ENCODE results near the gene CLEC9A. TPM values are rescaled to one million over a fixed set of nuclear protein-coding genes. Genes with fewer than 3 reads are reported as not detected.

The CLEC9A gene
- total and polyA plus RNA-seq, 2 experiments from 2014 or later = not detected

- TF ChIP-seq, protein P1, sequence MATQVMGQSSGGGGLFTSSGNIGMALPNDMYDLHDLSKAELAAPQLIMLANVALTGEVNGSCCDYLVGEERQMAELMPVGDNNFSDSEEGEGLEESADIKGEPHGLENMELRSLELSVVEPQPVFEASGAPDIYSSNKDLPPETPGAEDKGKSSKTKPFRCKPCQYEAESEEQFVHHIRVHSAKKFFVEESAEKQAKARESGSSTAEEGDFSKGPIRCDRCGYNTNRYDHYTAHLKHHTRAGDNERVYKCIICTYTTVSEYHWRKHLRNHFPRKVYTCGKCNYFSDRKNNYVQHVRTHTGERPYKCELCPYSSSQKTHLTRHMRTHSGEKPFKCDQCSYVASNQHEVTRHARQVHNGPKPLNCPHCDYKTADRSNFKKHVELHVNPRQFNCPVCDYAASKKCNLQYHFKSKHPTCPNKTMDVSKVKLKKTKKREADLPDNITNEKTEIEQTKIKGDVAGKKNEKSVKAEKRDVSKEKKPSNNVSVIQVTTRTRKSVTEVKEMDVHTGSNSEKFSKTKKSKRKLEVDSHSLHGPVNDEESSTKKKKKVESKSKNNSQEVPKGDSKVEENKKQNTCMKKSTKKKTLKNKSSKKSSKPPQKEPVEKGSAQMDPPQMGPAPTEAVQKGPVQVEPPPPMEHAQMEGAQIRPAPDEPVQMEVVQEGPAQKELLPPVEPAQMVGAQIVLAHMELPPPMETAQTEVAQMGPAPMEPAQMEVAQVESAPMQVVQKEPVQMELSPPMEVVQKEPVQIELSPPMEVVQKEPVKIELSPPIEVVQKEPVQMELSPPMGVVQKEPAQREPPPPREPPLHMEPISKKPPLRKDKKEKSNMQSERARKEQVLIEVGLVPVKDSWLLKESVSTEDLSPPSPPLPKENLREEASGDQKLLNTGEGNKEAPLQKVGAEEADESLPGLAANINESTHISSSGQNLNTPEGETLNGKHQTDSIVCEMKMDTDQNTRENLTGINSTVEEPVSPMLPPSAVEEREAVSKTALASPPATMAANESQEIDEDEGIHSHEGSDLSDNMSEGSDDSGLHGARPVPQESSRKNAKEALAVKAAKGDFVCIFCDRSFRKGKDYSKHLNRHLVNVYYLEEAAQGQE (IDR thresholded peaks at IDR 0.05; ENCODE audit: unreplicated experiment) = no peak
These were observed 39.5 kb downstream of the CLEC9A start (continued) for GRCh38 chr12:10069976-10070375.

GRCh38 chr12:10070380-10070779, 39.9 kb downstream of the CLEC9A start:
- H3K27ac ChIP-seq (ENCODE audit: low read depth) = no peak overlapping the region
- H3K4me2 ChIP-seq = no peak overlapping the region
- H3K27ac Mint-ChIP-seq = no peak overlapping the region
- no peak overlapping the region for H3K4me3 Mint-ChIP-seq
- H3F3A ChIP-seq (replicated peaks; ENCODE audit: low read depth) = no peaks in the 10 kb centered on the region
- peaks cover 8% of the 10 kb centered on the region for H3K4me1 Mint-ChIP-seq
- no peaks in the 10 kb centered on the region for H3K27me3 ChIP-seq (ENCODE audit: insufficient read depth)
- no peaks in the 10 kb centered on the region for H3K36me3 ChIP-seq (ENCODE audit: insufficient read depth)
- no peaks in the 10 kb centered on the region for H3K36me3 Mint-ChIP-seq (ENCODE audit: low read depth)
- H3K4me1 ChIP-seq (ENCODE audit: insufficient read depth) = 0 out of 2 replicates have a peak, but pooled peaks cover 8% of the 10 kb centered on the region
- no peaks in the 10 kb centered on the region for H3K79me2 ChIP-seq (replicated peaks; ENCODE audit: insufficient read depth)
- DNase-seq (ENCODE audit: low spot score) (no peak), ATAC-seq (no peak)
- H3K9me3 Mint-ChIP-seq = no peaks in the 10 kb centered on the region
- H3K4me3 ChIP-seq = no peak overlapping the region
- no peaks in the 10 kb centered on the region for H4K20me1 ChIP-seq (replicated peaks; ENCODE audit: insufficient read depth)
- H2AFZ ChIP-seq = no peak overlapping the region
- H3K27me3 Mint-ChIP-seq (ENCODE audit: insufficient read depth, low read depth, poor library complexity) = peaks cover 2% of the 10 kb centered on the region
- H3K9me2 ChIP-seq (ENCODE audit: insufficient read depth) = no peaks in the 10 kb centered on the region
- TF ChIP-seq ZNF462 (CRISPR knock-in tag; IDR thresholded peaks at IDR 0.05) (no peak), ZNF114 (CRISPR knock-in tag; IDR thresholded peaks at IDR 0.05) (no peak), EZH2 (IDR thresholded peaks at IDR 0.05; ENCODE audit: low read depth, unreplicated experiment) (no peak), ZNF331 (CRISPR knock-in tag; IDR thresholded peaks at IDR 0.05; ENCODE audit: low read depth) (no peak), EZH2phosphoT487 (IDR thresholded peaks at IDR 0.05; ENCODE audit: unreplicated experiment) (no peak), ETS1 (IDR thresholded peaks at IDR 0.05) (no peak), NANOG (IDR thresholded peaks at IDR 0.05; ENCODE audit: borderline replicate concordance) (no peak), JUNB (IDR thresholded peaks at IDR 0.05; ENCODE audit: unreplicated experiment) (no peak), CREB1 (CRISPR knock-in tag; IDR thresholded peaks at IDR 0.05; ENCODE audit: low read depth) (no peak)
- TF ChIP-seq, protein P1 (IDR thresholded peaks at IDR 0.05; ENCODE audit: unreplicated experiment) = no peak
